ENCODE measurements around the gene PLEKHB2.
"Not testable (repeated sequence)": the region's sequence is repeated elsewhere in the genome, so short reads cannot be mapped to it uniquely, and the experiment has no call there.

DNA sequence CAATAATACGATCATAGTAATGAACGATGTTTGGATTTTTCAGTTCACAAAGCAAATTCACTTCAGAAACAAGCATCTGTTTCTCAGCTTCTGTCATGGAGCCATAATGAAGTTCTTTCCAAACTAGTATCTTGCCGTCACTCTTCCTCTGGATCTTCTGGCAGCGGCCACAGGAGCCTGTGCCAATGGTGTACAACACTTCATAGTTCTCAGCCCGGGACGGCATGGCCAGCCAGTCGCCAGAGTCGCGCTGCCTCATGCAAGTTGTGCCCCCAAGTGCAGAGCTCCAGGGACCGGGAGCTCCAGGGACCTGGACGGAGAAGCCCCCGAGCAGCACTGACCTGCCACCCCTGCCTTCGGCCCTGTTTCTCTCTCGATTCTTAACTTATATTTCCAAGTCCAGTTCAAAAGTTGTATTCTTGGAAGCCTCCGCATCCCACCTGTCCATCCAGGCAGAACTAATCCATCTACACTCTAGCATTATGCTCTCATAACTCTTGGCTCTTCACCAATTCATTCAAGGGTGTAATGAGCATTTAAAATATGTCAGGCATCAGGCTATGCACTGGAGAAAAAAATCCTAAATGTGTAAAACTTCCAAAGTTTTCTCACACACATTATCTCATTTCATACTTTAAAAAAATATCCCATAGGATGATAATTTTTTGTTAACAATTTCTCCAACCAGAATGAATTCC lies 73.7 kb downstream of the PLEKHB2 start:
- not testable (repeated sequence) for TF ChIP-seq CTCF (IDR thresholded peaks at IDR 0.05); REST (IDR thresholded peaks at IDR 0.05; ENCODE audit: insufficient read depth in 1 of 2, low read depth in 2 of 2, low read length in 1 of 2); POLR2AphosphoS5 (IDR thresholded peaks at IDR 0.05; ENCODE audit: low read depth, low read length); TCF7L2 (IDR thresholded peaks at IDR 0.05; ENCODE audit: low read depth, low read length); SIN3A (IDR thresholded peaks at IDR 0.05; ENCODE audit: borderline replicate concordance, insufficient read depth, low read depth, low read length)

Data from Panc1 (cell line).